Ureter (tissue), 1 donor: ENCODE results near the gene C11orf58. TPM values are rescaled to one million over a fixed set of nuclear protein-coding genes. Genes with fewer than 3 reads are reported as not detected.

Experiments
- DNase-seq: peaks from one replicate; pipeline ENCODE4 v3.0.0-alpha.2; 2020; ENCODE audit warnings: low spot score
- total RNA-seq: library from RNA; stranded (reverse); gene quantifications from one replicate; pipeline ENCODE4 v1.2.4, GENCODE V29; 2023
- donor health status: DM: yes; HTN: yes; CAD: no.

The C11orf58 gene
- total RNA-seq, 1 donor from 2014 or later, result 124 TPM

- no peak for DNase-seq
These were observed 63.0 kb downstream of the C11orf58 start for GRCh38 chr11:16801288-16801980.

GRCh38 chr11:16804104-16804947, 65.9 kb downstream of the C11orf58 start:
- DNase-seq, result no peak

GRCh38 chr11:16805938-16806337, 67.5 kb downstream of the C11orf58 start:
- no peak for DNase-seq

- no peak for DNase-seq
These were observed 68.3 kb downstream of the C11orf58 start for GRCh38 chr11:16806791-16807190.

GRCh38 chr11:16807306-16807705, 68.9 kb downstream of the C11orf58 start:
- DNase-seq, result no peak
